K562 (cell line): Measurements from ENCODE around the gene KLK1. TPM values are rescaled to one million over a fixed set of nuclear protein-coding genes. Genes with fewer than 3 reads are reported as not detected.

Experiments
- BRF2 ChIP-seq: IDR thresholded peaks from 3 replicates; pipeline ENCODE4 v1.6.1; 2011; ENCODE audit warnings: borderline replicate concordance, mild to moderate bottlenecking; ENCODE audit not compliant: insufficient read length, insufficient read depth
- CREB1 ChIP-seq, 2 experiments: sonication (generic) in 1 of 2; formaldehyde crosslinking in 1 of 2; IDR thresholded peaks; 2 replicates each; pipeline versions ENCODE4 v1.6.1 to v1.8.0; 2012 to 2022; ENCODE audit warnings: inconsistent platforms in 1 of 2, mild to moderate bottlenecking in 1 of 2, missing genetic modification reagents in 1 of 2, moderate library complexity in 1 of 2
- E2F1 ChIP-seq: sonication (generic); formaldehyde crosslinking; IDR thresholded peaks from 2 replicates; pipeline ENCODE4 v1.8.1; 2023; ENCODE audit warnings: mild to moderate bottlenecking, missing genetic modification reagents, moderate library complexity
- KLF6 ChIP-seq: fragments of 250-450 bp; sonication (Bioruptor Pico); IDR thresholded peaks from 2 replicates; pipeline ENCODE4 v1.4.0; 2020; ENCODE audit warnings: mild to moderate bottlenecking, moderate library complexity, borderline replicate concordance
- MYC ChIP-seq, 2 experiments: fragments of 250-450 bp in 1 of 2; sonication (Bioruptor Pico) in 1 of 2; IDR thresholded peaks; 2 replicates each; pipeline versions ENCODE4 v1.5.1 to v1.6.1; 2012 to 2021; ENCODE audit warnings: low read depth in 2 of 2, borderline replicate concordance in 1 of 2, improper control_type of control experiment in 1 of 2, low read length in 1 of 2, mild to moderate bottlenecking in 1 of 2, moderate library complexity in 1 of 2
- NELFE ChIP-seq: IDR thresholded peaks from 2 replicates; pipeline ENCODE4 v1.6.1; 2011; ENCODE audit warnings: mild to moderate bottlenecking; ENCODE audit not compliant: insufficient read depth, insufficient read length
- PHF20 ChIP-seq: fragments of 450-650 bp; IDR thresholded peaks from 2 replicates; pipeline ENCODE4 v1.6.1; 2018; ENCODE audit not compliant: partially characterized antibody
- POLR3G ChIP-seq: IDR thresholded peaks from 2 replicates; pipeline ENCODE4 v1.6.1; 2011; ENCODE audit not compliant: insufficient read length, insufficient replicate concordance; ENCODE audit errors: extremely low read depth
- RBFOX2 ChIP-seq: fragments of 200-400 bp; formaldehyde crosslinking; IDR thresholded peaks from 2 replicates; pipeline ENCODE4 v1.6.1; 2017; ENCODE audit warnings: low read depth, mild to moderate bottlenecking, low read length, moderate library complexity
- RNF219 ChIP-seq: fragments of 250-450 bp; sonication (Bioruptor Pico); IDR thresholded peaks from 2 replicates; pipeline ENCODE4 v1.5.0; 2022; ENCODE audit warnings: mild to moderate bottlenecking
- polyA plus RNA-seq, 8 experiments: library from polyadenylated mRNA; depleted of rRNA in 4 of 8; stranded (reverse) in 5 of 8; unstranded in 3 of 8; fragments of >200 nt; fragmentation: Nextera tagmentation in 2 of 8; fragmentation: Illumina TruSeq in 1 of 8; extraction: Ambion mirVana in 2 of 8; extraction: Trizol in 1 of 8; gene quantifications; 2 replicates each; pipeline versions ENCODE4 v1.2.1 to v1.2.3, GENCODE V29; 2011 to 2014; ENCODE audit warnings: inconsistent platforms in 1 of 8, missing spikeins in 1 of 8
- total RNA-seq, 7 experiments: library from RNA; depleted of rRNA in 6 of 7; stranded (reverse); fragments of >200 nt in 6 of 7; fragmentation: Illumina TruSeq in 2 of 7; extraction: Trizol in 2 of 7; gene quantifications; 2 replicates each; pipeline versions ENCODE4 v1.2.1 to v1.2.3, GENCODE V29; 2011 to 2021; ENCODE audit warnings: low replicate concordance in 1 of 7

KLK1 gene
- total and polyA plus RNA-seq, 9 of the 15 experiments (the other 6 are each of a cell fraction or from before 2014, with no cell fraction given) = 0.87 to 15.4 (median 9.1) TPM

GRCh38 chr19:50804420-50805272 is 18.9 kb downstream of the KLK1 start (continued):
- TF ChIP-seq RNF219 (no peak), MYC (IDR thresholded peaks at IDR 0.05; ENCODE audit: low read depth, low read length) (peak; percentile 97), MYC (CRISPR knock-in tag; IDR thresholded peaks at IDR 0.05; ENCODE audit: borderline replicate concordance, low read depth) (peak; percentile 96), KLF6 (CRISPR knock-in tag) (no peak; the same call in 1 of the 2 replicates), E2F1 (CRISPR knock-in tag) (peak; percentile 96), POLR3G (no peak), RBFOX2 (peak; percentile 100), PHF20 (peak; percentile 70), NELFE (peak; percentile 13), CREB1 (IDR thresholded peaks at IDR 0.05) (peak; percentile 48), CREB1 (CRISPR knock-in tag; IDR thresholded peaks at IDR 0.05) (peak; percentile 64; the same call in 1 of the 2 replicates), BRF2 (no peak)
